ENCODE data around the gene THY1. TPM values are rescaled to one million over a fixed set of nuclear protein-coding genes. Genes with fewer than 3 reads are reported as not detected.
"Not testable (repeated sequence)": the region's sequence is repeated elsewhere in the genome, so short reads cannot be mapped to it uniquely, and the experiment has no call there.

Gene THY1
- not detected for total RNA-seq

DNA sequence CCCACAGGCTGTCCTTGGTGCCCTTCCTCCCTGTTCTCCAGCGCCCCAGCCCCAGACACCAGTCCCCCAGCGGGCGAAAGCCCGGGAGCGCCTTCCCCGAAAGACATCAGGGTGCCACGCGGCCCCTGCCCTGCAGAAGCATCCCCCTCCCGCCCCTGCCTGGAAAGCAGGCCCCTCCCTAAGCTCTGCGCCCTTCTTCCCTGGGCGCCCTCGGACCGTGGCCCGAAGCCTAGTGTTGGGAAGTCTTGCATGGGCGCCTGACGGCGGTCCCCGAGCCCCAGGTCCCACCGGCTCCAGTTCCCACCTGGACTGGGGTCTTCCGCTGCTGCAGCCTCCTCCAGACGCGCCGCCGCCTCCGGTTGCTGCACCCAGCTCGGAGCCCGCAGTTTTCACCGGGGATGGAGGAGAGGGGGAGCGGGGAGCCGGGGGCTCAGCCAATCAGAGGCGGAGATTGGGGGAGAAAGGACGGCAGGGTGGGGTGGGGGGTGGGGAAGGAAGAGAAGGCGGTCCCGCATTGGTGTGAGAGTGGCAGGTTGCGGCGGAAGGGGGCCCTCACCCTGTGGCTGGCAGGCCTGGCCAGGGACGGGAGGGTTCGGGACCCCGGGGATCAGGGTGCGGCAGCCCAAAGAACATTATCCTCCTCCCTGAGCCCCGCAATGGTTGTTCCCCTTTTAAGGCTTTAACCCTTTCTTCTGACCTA lies at the start of gene THY1:
TSS of gene THY1 (minus strand) at position 364 of the 700 bp plus-strand sequence. CDS start 2,267 bp downstream, outside the sequence.
- H3K9me3 Mint-ChIP-seq (ENCODE audit: insufficient read depth): no peaks in the 10 kb centered on the region
- H3K4me1 Mint-ChIP-seq (ENCODE audit: low read depth): peaks cover 12% of the 10 kb centered on the region
- DNase-seq (no peak), ATAC-seq (no peak)
- H3K36me3 Mint-ChIP-seq (ENCODE audit: low read depth): no peaks in the 10 kb centered on the region
- ChIA-PET CTCF (no interaction called here), POLR2A (no interaction called here)
- H3K27me3 Mint-ChIP-seq (ENCODE audit: low read depth): peaks cover 36% of the 10 kb centered on the region
- H3K27ac Mint-ChIP-seq: no peak within 1 kb of the TSS
- H3K4me3 Mint-ChIP-seq: peak within 1 kb of the TSS; percentile 18

GRCh38 chr11:119472186-119472855 lies 49.3 kb upstream of the THY1 start:
- Mint-ChIP-seq H3K27ac (no peak overlapping the region), H3K4me3 (no peak overlapping the region), H3K27me3 (ENCODE audit: low read depth) (peaks cover 9% of the 10 kb centered on the region), H3K9me3 (ENCODE audit: insufficient read depth) (peaks cover 2% of the 10 kb centered on the region), H3K36me3 (ENCODE audit: low read depth) (no peaks in the 10 kb centered on the region), H3K4me1 (ENCODE audit: low read depth) (no peaks in the 10 kb centered on the region)
- POLR2A ChIA-PET: no interaction called here
- CTCF ChIA-PET: interaction anchor here (1.6 kb wide), 1 partner anchor 116 kb away, joined by 5 read pairs; no protein-coding TSS in a partner anchor
- no peak for ATAC-seq
- DNase-seq: no peak

DNA sequence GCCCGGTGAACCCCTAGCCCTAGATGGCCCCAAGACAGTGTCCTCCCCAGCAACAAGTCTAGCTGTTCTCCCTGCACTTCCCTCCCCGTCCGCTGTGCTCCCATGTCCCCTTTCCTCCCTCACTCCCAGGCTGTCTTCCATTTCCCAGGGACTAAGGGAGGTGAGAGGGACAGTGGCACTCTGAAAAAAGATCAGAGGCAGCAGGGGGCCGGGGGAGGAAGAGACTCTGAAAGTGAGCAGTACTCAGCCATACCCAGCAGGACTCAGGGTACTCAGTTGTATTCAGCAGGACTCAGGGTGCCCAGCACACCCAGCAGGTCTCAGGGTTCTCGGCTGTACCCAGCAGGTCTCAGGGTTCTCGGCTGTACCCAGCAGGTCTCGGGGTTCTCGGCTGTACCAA lies 48.4 kb upstream of the THY1 start:
- no peak for DNase-seq
- Mint-ChIP-seq H3K27ac (no peak overlapping the region), H3K9me3 (ENCODE audit: insufficient read depth) (peaks cover 4% of the 10 kb centered on the region), H3K27me3 (ENCODE audit: low read depth) (peaks cover 13% of the 10 kb centered on the region), H3K36me3 (ENCODE audit: low read depth) (no peaks in the 10 kb centered on the region), H3K4me3 (no peak overlapping the region), H3K4me1 (ENCODE audit: low read depth) (no peaks in the 10 kb centered on the region)
- ChIA-PET POLR2A (no interaction called here), CTCF (interaction anchor here (1.6 kb wide), 1 partner anchor 115 kb away, joined by 5 read pairs; no protein-coding TSS in a partner anchor)
- no peak for ATAC-seq

GRCh38 chr11:119470317-119471291 lies 47.6 kb upstream of the THY1 start:
- Mint-ChIP-seq H3K4me1 (ENCODE audit: low read depth) (no peaks in the 10 kb centered on the region), H3K27me3 (ENCODE audit: low read depth) (peaks cover 17% of the 10 kb centered on the region), H3K27ac (no peak overlapping the region), H3K36me3 (ENCODE audit: low read depth) (no peaks in the 10 kb centered on the region), H3K9me3 (ENCODE audit: insufficient read depth) (peaks cover 7% of the 10 kb centered on the region), H3K4me3 (no peak overlapping the region)
- POLR2A ChIA-PET: no interaction called here
- DNase-seq (no peak), ATAC-seq (no peak)
- CTCF ChIA-PET: interaction anchor here (0.6 to 1.6 kb wide), 2 partner anchors 114 to 1759 kb away, joined by 3 to 5 read pairs; no protein-coding TSS in a partner anchor

GRCh38 chr11:119469506-119469905 lies 46.5 kb upstream of the THY1 start:
- Mint-ChIP-seq H3K4me3 (no peak overlapping the region), H3K27me3 (ENCODE audit: low read depth) (peaks cover 25% of the 10 kb centered on the region), H3K27ac (no peak overlapping the region), H3K9me3 (ENCODE audit: insufficient read depth) (peaks cover 11% of the 10 kb centered on the region), H3K36me3 (ENCODE audit: low read depth) (no peaks in the 10 kb centered on the region), H3K4me1 (ENCODE audit: low read depth) (no peaks in the 10 kb centered on the region)
- ATAC-seq (no peak), DNase-seq (no peak)
- POLR2A ChIA-PET: no interaction called here
- CTCF ChIA-PET: no interaction called here

GRCh38 chr11:119468511-119468910 lies 45.5 kb upstream of the THY1 start:
- Mint-ChIP-seq H3K4me1 (ENCODE audit: low read depth) (no peaks in the 10 kb centered on the region), H3K4me3 (no peak overlapping the region), H3K27me3 (ENCODE audit: low read depth) (peaks cover 34% of the 10 kb centered on the region), H3K9me3 (ENCODE audit: insufficient read depth) (peaks cover 11% of the 10 kb centered on the region), H3K27ac (no peak overlapping the region), H3K36me3 (ENCODE audit: low read depth) (no peaks in the 10 kb centered on the region)
- ChIA-PET CTCF (interaction anchor here (2.0 kb wide), 1 partner anchor 112 kb away, joined by 10 read pairs; no protein-coding TSS in a partner anchor), POLR2A (no interaction called here)
- no peak for ATAC-seq
- no peak for DNase-seq

DNA sequence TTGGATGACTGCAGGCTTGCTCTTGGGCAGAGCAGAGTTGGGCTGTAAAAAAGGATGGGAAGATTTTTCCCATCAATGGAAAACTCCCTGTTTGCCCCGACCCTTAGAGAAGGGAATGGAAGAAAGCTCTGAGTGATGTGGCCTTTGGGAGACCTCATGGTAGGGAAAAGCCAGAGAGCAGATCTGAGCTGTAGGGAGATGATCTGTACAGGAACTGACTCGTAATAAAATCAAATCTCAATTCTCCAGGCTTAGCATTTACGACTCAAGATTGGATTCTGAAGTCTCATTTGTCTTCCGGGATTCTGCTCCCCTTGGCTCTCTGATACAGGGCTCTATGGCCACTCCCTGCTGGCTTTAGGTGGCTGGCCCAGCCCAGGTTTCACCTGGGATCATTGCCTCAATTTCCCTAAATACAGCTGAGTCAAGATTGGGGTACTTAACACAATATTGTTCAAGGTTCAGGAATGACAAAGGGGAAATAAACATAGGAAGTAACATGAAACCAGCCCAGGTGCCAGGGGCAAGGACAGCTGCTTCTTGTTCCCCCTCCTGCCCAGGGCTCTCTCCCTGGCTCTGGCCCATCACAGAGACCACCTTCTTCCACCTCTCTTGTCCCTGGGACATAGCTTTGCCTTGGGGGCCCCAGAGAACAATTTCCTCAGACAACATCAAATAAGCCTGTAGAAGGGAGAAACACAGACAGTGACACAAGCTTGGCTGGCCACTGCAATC lies 38.4 kb upstream of the THY1 start:
- ATAC-seq (no peak), DNase-seq (no peak)
- H3K27ac Mint-ChIP-seq: no peak overlapping the region
- no peaks in the 10 kb centered on the region for H3K4me1 Mint-ChIP-seq (ENCODE audit: low read depth)
- no peaks in the 10 kb centered on the region for H3K36me3 Mint-ChIP-seq (ENCODE audit: low read depth)
- peaks cover 34% of the 10 kb centered on the region for H3K27me3 Mint-ChIP-seq (ENCODE audit: low read depth)
- CTCF ChIA-PET: interaction anchor here (1.0 kb wide), 1 partner anchor 13 kb away, joined by 4 read pairs; no protein-coding TSS in a partner anchor
- H3K4me3 Mint-ChIP-seq: no peak overlapping the region
- POLR2A ChIA-PET: interaction anchor here (0.6 kb wide), 1 partner anchor 123 kb away, joined by 4 read pairs; no protein-coding TSS in a partner anchor
- peaks cover 8% of the 10 kb centered on the region for H3K9me3 Mint-ChIP-seq (ENCODE audit: insufficient read depth)

DNA sequence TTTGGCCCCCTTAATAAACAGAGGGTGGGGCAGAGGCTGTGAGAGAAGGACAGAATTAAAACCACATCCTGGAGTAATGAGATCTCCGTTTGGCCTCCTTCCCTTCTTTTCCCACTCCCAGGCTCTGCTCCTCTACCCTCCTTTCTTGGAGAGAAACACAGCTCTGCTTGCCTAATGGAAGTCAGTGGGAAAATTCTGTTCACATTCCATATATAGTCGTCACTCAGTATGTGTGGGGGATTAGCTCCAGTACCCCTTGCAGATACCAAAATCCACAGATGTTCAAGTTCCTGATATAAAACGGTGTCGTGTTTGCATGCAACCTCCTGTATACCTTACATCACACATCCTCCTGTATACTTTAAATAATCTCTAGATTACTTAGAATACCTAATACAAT lies 37.6 kb upstream of the THY1 start:
- H3K4me3 Mint-ChIP-seq: no peak overlapping the region
- H3K36me3 Mint-ChIP-seq (ENCODE audit: low read depth): no peaks in the 10 kb centered on the region
- H3K27ac Mint-ChIP-seq: no peak overlapping the region
- no peaks in the 10 kb centered on the region for H3K4me1 Mint-ChIP-seq (ENCODE audit: low read depth)
- ChIA-PET CTCF (no interaction called here), POLR2A (no interaction called here)
- DNase-seq (no peak), ATAC-seq (no peak)
- H3K9me3 Mint-ChIP-seq (ENCODE audit: insufficient read depth): peaks cover 4% of the 10 kb centered on the region
- H3K27me3 Mint-ChIP-seq (ENCODE audit: low read depth): peaks cover 28% of the 10 kb centered on the region

- H3K27ac Mint-ChIP-seq: no peak overlapping the region
- H3K36me3 Mint-ChIP-seq (ENCODE audit: low read depth): no peaks in the 10 kb centered on the region
- ChIA-PET CTCF (no interaction called here), POLR2A (no interaction called here)
- no peaks in the 10 kb centered on the region for H3K4me1 Mint-ChIP-seq (ENCODE audit: low read depth)
- H3K27me3 Mint-ChIP-seq (ENCODE audit: low read depth): peaks cover 26% of the 10 kb centered on the region
- ATAC-seq: no peak
- no peaks in the 10 kb centered on the region for H3K9me3 Mint-ChIP-seq (ENCODE audit: insufficient read depth)
- H3K4me3 Mint-ChIP-seq: no peak overlapping the region
- DNase-seq: no peak
Measured at GRCh38 chr11:119460097-119460496, 37.1 kb upstream of the THY1 start.

DNA sequence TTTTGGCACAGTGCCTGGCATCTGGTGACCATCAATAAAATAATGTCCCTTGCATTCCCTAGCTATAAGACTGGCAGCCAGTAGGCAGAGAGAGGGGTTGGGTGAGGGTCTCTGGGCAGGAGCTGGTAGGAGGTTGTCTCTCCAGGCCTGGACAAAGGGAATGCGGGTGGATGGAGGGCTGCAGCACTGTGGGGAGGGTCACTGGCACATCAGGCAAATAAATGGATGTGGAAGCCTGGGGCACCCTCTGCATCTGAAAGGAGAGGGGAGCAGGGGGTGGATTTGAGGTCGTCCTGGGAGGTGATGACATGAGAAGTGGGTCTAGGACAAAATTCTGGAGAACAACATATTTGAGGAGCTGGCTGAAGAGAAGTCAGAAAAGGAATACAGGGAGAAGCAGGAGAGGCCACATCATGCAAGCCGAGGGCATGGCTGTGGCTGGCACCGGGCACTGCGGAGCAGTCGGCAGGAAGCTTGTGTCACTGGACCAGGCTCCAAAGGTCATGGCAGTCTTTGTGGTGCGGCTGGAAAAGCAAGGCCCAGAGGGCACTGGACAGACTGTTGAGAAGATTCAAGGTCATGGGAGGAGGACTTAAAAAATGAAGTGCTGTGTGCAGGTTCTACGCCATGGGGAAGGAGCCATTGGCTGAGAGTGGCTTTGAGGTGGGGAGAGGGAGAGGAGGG lies 36.5 kb upstream of the THY1 start:
- Mint-ChIP-seq H3K4me3 (no peak overlapping the region), H3K27me3 (ENCODE audit: low read depth) (peaks cover 20% of the 10 kb centered on the region), H3K27ac (no peak overlapping the region), H3K36me3 (ENCODE audit: low read depth) (no peaks in the 10 kb centered on the region), H3K4me1 (ENCODE audit: low read depth) (no peaks in the 10 kb centered on the region), H3K9me3 (ENCODE audit: insufficient read depth) (no peaks in the 10 kb centered on the region)
- ATAC-seq (no peak), DNase-seq (no peak)
- CTCF ChIA-PET: no interaction called here
- POLR2A ChIA-PET: no interaction called here

DNA sequence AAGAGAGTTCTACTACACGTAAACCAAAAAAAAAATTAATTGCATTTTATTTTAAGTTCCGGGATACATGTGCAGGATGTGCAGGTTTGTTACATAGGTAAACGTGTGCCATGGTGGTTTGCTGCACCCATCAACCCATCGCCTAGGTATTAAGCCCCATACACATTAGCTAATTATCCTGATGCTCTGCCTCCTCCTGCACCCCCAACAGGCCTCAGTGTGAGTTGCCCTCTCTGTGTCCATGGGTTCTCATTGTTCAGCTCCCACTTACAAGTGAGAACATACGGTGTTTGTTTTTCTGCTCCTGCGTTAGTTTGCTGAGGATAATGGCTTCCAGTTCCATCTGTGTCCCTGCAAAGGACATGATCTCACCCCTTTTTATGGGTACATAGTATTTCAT lies 32.7 kb upstream of the THY1 start:
- peaks cover 11% of the 10 kb centered on the region for H3K27me3 Mint-ChIP-seq (ENCODE audit: low read depth)
- H3K9me3 Mint-ChIP-seq (ENCODE audit: insufficient read depth); CTCF ChIA-PET; H3K4me1 Mint-ChIP-seq (ENCODE audit: low read depth); H3K36me3 Mint-ChIP-seq (ENCODE audit: low read depth); ATAC-seq; DNase-seq; H3K27ac Mint-ChIP-seq; POLR2A ChIA-PET; H3K4me3 Mint-ChIP-seq: not testable (repeated sequence)
